ENCODE results near the gene VKORC1L1.
"Not testable (repeated sequence)": the region's sequence is repeated elsewhere in the genome, so short reads cannot be mapped to it uniquely, and the experiment has no call there.

VKORC1L1 gene

GRCh38 chr7:65945787-65946186 is 72.9 kb downstream of the VKORC1L1 start:
- not testable (repeated sequence) for DNase-seq

GRCh38 chr7:65946904-65947303 is 74.0 kb downstream of the VKORC1L1 start:
- DNase-seq = no peak

DNA sequence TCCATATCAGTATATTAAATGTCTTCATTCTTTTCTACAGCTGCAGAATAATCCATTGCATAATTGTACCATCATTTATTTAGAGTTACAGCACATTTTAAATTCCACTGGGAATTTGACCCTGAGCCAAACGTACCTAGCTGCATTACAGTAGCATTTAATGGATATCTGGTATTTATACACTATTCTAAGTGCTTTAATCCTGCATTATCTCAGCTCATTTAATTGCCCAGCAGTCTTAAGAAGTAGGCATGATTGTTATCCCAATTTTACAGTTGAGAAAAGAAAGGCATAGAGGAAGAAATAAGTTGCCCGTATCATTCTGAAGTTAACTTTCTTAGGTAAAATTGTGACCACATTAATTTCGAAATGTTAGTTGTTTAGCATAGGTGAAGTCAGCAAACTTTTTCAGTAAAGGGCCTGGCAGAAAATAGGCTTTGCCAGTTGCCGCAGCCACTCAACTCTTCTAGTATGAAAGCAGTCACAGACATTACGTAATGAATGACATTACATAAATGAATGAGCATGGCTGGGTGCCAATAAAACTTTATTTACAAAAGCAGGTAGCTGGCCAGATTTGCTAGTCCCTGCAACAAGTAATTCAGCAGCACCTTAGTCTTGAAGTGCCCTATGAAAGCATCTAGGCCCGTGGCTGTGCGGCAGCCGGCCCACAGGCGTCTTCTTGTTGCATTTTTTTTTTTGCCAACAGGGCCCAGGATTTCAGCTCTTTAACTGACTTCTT is 79.1 kb downstream of the VKORC1L1 start:
- DNase-seq = no peak

DNA sequence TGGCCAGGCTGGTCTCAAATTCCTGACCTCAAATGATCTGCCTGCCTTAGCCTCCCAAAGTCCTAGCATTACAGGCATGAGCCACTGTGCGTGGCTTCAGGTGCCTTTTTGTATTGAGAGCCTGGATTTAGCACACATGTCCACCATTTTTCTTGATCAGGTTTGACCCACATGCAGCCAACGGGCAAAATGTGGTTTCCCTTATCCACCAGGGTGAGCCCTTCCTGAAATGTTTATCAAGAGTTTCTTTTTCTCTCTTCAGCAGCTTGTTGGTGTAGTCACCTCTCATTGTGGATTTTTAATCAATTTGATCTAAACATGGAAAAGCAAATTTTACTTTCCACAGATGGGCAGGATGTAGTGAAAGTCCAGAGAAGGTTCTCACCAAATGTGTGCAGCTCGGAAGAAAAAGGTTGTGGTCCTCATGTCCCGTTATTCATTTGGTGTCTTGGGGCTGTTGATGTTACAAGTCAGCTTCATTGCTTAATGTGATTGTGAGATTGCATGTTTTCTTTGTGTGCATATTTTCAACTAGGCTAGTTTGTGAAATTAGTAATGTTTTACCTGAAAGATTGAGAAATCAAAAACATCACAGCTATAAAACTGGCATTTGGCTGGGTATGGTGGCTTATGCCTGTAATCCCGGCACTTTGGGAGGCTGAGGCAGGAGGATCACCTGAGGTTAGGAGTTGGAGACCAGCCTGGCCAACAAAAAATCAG is 80.3 kb downstream of the VKORC1L1 start:
- DNase-seq = no peak

DNA sequence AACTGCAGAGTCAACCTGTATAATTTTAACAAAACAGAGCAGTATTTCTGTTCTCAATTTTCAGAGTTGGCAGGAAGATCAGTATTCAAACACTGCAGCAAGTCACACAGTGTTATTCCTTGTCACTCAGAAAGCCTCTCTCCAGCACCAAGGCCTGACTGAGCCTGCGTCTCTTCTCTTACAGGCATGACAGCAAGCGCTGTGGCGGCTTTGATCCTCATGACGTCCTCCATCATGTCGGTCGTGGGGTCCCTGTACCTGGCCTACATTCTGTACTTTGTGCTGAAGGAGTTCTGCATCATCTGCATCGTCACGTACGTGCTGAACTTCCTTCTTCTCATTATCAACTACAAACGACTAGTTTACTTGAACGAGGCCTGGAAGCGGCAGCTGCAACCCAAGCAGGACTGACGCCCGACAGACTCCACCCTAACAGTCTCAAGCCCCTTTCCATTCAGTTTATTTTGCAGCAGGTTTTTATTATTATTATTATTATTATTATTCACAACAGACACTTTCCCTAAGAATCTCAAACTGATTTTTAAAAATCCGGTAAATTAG is 81.1 kb downstream of the VKORC1L1 start:
- no peak for DNase-seq

- no peak for DNase-seq
Measured at GRCh38 chr7:65955718-65956117, 82.8 kb downstream of the VKORC1L1 start.

- DNase-seq = no peak
Measured at GRCh38 chr7:65960351-65961074, 87.6 kb downstream of the VKORC1L1 start.

GRCh38 chr7:65962033-65962432 is 89.2 kb downstream of the VKORC1L1 start:
- DNase-seq = no peak

DNA sequence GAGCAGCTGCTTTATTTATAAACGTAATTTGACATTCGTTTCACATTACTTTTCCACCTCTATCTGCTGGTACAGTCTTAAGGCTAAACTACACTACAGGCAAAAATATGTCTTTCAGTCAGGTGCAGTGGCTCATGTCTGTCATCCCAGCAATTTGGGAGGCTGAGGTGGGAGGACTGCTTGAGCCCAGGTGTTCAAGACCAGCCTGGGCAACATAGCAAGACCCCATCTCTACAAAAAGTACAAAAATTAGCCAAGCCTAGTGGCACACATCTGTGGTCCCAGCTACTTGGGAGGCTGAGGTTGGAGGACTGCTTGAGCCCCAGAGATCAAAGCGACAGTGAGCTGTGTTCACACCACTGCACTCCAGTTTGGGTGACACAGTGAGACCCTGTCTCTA is 91.8 kb downstream of the VKORC1L1 start:
- not testable (repeated sequence) for DNase-seq

GRCh38 chr7:65966146-65966545 is 93.3 kb downstream of the VKORC1L1 start:
- no peak for DNase-seq

- no peak for DNase-seq
Measured at GRCh38 chr7:65967361-65968155, 94.7 kb downstream of the VKORC1L1 start.

GRCh38 chr7:65968256-65969185 is 95.6 kb downstream of the VKORC1L1 start:
- DNase-seq = no peak

- no peak for DNase-seq
Measured at GRCh38 chr7:65971021-65971420, 98.1 kb downstream of the VKORC1L1 start.

DNA sequence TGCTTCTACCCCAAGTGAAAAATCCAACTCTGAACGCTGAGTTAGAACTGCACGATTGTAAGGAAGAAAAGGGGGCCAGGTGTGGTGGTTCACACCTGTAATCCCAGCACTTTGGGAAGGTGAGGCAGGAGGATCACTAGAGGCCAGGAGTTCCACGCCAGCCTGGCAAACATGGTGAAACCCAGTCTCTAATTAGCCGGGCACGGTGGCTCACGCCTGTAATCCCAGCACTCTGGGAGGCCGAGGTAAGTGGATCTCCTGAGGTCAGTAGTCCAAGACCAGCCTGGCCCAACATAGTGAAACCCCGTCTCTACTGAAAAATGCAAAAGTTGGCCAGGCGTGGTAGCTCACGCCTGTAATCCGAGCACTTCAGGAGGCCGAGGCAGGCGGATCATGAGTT is 100.1 kb downstream of the VKORC1L1 start:
- no peak for DNase-seq

- no peak for DNase-seq
Measured at GRCh38 chr7:65974191-65974801, 101.4 kb downstream of the VKORC1L1 start.

- no peak for DNase-seq
Measured at GRCh38 chr7:65974876-65975275, 102.0 kb downstream of the VKORC1L1 start.

- DNase-seq = no peak
Measured at GRCh38 chr7:65975814-65976445, 103.1 kb downstream of the VKORC1L1 start.

DNA sequence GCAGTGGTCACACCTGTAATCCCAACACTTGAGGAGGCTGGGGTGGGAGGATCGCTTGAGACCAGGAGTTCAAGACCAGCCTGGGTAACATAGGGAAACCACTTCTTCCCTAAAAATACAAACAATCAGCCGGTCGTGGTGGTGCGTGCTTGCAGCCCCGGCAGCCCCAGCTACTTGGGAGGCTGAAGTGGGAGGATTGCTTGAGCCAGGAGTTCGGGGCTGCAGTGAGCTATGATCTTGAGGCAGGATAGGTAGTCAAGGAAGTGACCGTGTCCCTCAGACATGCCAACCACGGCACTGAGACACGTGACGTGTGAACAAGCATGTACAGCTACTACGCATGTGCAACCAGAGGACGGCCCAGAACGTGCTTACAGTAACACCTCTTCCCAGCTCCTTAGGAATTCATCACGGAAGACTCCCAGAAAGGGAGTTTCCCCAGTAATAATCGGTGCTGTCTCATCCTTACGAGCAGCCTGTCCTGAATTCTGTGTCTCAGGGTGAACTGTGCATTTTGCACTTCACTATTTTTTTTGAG is 103.9 kb downstream of the VKORC1L1 start:
- no peak for DNase-seq

- no peak for DNase-seq
Measured at GRCh38 chr7:65978891-65979582, 106.2 kb downstream of the VKORC1L1 start.

All from CD4-positive, alpha-beta T cell treated with Interferon alpha-2 for 1 hour (primary cell).